ENCODE data around the gene ELAC1. TPM values are rescaled to one million over a fixed set of nuclear protein-coding genes. Genes with fewer than 3 reads are reported as not detected.

The ELAC1 gene
- total and polyA plus RNA-seq, 2 donors (not counting 1 experiment from before 2014, with no cell fraction given) = 7.3 to 8.2 TPM

GRCh38 chr18:51006948-51007789, 39.3 kb downstream of the ELAC1 start:
- TF ChIP-seq, protein P1, sequence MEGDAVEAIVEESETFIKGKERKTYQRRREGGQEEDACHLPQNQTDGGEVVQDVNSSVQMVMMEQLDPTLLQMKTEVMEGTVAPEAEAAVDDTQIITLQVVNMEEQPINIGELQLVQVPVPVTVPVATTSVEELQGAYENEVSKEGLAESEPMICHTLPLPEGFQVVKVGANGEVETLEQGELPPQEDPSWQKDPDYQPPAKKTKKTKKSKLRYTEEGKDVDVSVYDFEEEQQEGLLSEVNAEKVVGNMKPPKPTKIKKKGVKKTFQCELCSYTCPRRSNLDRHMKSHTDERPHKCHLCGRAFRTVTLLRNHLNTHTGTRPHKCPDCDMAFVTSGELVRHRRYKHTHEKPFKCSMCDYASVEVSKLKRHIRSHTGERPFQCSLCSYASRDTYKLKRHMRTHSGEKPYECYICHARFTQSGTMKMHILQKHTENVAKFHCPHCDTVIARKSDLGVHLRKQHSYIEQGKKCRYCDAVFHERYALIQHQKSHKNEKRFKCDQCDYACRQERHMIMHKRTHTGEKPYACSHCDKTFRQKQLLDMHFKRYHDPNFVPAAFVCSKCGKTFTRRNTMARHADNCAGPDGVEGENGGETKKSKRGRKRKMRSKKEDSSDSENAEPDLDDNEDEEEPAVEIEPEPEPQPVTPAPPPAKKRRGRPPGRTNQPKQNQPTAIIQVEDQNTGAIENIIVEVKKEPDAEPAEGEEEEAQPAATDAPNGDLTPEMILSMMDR (conservative IDR thresholded peaks at IDR 0.05 in 1 of 2, IDR thresholded peaks at IDR 0.05 in 1 of 2; ENCODE audit: low read depth in 1 of 2, low read length in 2 of 2) = no peak
- TF ChIP-seq EZH2 (IDR thresholded peaks at IDR 0.05; ENCODE audit: low read length, missing control alignments) = no peak
- H3K9me3 ChIP-seq (ENCODE audit: control insufficient read depth, insufficient read depth, low read depth, low read length) = no peaks in the 10 kb centered on the region
- no peak overlapping the region for H2AFZ ChIP-seq (ENCODE audit: low read length)
- no peaks in the 10 kb centered on the region for H3K4me1 ChIP-seq (ENCODE audit: control insufficient read depth, extremely low read depth, insufficient read depth, low read length)
- no peaks in the 10 kb centered on the region for H3K36me3 ChIP-seq (ENCODE audit: control insufficient read depth, insufficient read depth, low read length)
- H3K4me2 ChIP-seq (ENCODE audit: extremely low read depth, insufficient read depth, low read length) = no peak overlapping the region
- H4K20me1 ChIP-seq (ENCODE audit: control insufficient read depth, extremely low read depth, insufficient read depth, low read length) = no peaks in the 10 kb centered on the region
- no peaks in the 10 kb centered on the region for H3K27me3 ChIP-seq (ENCODE audit: control insufficient read depth, insufficient read depth, low read length)
- H3K27ac ChIP-seq (ENCODE audit: insufficient read depth, low read length) = no peak overlapping the region
- no peaks in the 10 kb centered on the region for H3K79me2 ChIP-seq (ENCODE audit: control insufficient read depth, insufficient read depth, low read length)
- no peak for DNase-seq (ENCODE audit: low read depth in 2 of 2)
- no peak overlapping the region for H3K9ac ChIP-seq (ENCODE audit: insufficient read depth, low read length)
- H3K4me3 ChIP-seq (replicated peaks in 1 of 4; ENCODE audit: control extremely low read depth in 1 of 4, insufficient read depth in 1 of 4, low read depth in 3 of 4, low read length in 4 of 4) = no peak overlapping the region

DNA sequence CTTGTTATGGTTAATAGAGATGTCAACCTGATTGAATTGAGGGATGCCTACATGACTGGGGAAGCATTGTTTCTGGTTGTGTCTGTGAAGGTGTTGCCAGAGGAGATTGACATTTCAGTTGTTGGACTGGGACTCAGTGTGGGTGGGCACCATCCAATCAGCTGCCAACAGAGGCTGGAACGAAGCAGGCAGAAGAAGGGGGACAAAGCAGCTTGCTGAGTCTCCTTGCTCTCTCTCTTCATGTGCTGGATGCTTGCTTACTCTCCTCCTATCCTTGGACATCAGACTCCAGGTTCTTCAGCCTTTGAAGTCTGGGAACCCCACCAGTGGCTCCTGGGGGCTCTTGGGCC, 39.9 kb downstream of the ELAC1 start:
- H3K9ac ChIP-seq (ENCODE audit: insufficient read depth, low read length) = no peak overlapping the region
- no peaks in the 10 kb centered on the region for H4K20me1 ChIP-seq (ENCODE audit: control insufficient read depth, extremely low read depth, insufficient read depth, low read length)
- H2AFZ ChIP-seq (ENCODE audit: low read length) = no peak overlapping the region
- H3K9me3 ChIP-seq (ENCODE audit: control insufficient read depth, insufficient read depth, low read depth, low read length) = no peaks in the 10 kb centered on the region
- DNase-seq (ENCODE audit: low read depth in 2 of 2) = no peak
- H3K27me3 ChIP-seq (ENCODE audit: control insufficient read depth, insufficient read depth, low read length) = no peaks in the 10 kb centered on the region
- no peaks in the 10 kb centered on the region for H3K36me3 ChIP-seq (ENCODE audit: control insufficient read depth, insufficient read depth, low read length)
- TF ChIP-seq, protein P1 (conservative IDR thresholded peaks at IDR 0.05 in 1 of 2, IDR thresholded peaks at IDR 0.05 in 1 of 2; ENCODE audit: low read depth in 1 of 2, low read length in 2 of 2) = no peak
- TF ChIP-seq EZH2 (IDR thresholded peaks at IDR 0.05; ENCODE audit: low read length, missing control alignments) = no peak
- H3K4me3 ChIP-seq (replicated peaks in 1 of 4; ENCODE audit: control extremely low read depth in 1 of 4, insufficient read depth in 1 of 4, low read depth in 3 of 4, low read length in 4 of 4) = no peak overlapping the region
- H3K27ac ChIP-seq (ENCODE audit: insufficient read depth, low read length) = no peak overlapping the region
- H3K79me2 ChIP-seq (ENCODE audit: control insufficient read depth, insufficient read depth, low read length) = no peaks in the 10 kb centered on the region
- no peaks in the 10 kb centered on the region for H3K4me1 ChIP-seq (ENCODE audit: control insufficient read depth, extremely low read depth, insufficient read depth, low read length)
- H3K4me2 ChIP-seq (ENCODE audit: extremely low read depth, insufficient read depth, low read length) = no peak overlapping the region

GRCh38 chr18:51009072-51009471, 41.2 kb downstream of the ELAC1 start:
- Histone ChIP-seq H3K79me2 (ENCODE audit: control insufficient read depth, insufficient read depth, low read length) (no peaks in the 10 kb centered on the region), H3K4me3 (replicated peaks in 1 of 4; ENCODE audit: control extremely low read depth in 1 of 4, insufficient read depth in 1 of 4, low read depth in 3 of 4, low read length in 4 of 4) (no peak overlapping the region), H3K36me3 (ENCODE audit: control insufficient read depth, insufficient read depth, low read length) (no peaks in the 10 kb centered on the region), H3K27ac (ENCODE audit: insufficient read depth, low read length) (no peak overlapping the region), H3K4me1 (ENCODE audit: control insufficient read depth, extremely low read depth, insufficient read depth, low read length) (no peaks in the 10 kb centered on the region), H3K27me3 (ENCODE audit: control insufficient read depth, insufficient read depth, low read length) (no peaks in the 10 kb centered on the region), H3K9ac (ENCODE audit: insufficient read depth, low read length) (no peak overlapping the region), H3K4me2 (ENCODE audit: extremely low read depth, insufficient read depth, low read length) (no peak overlapping the region), H2AFZ (ENCODE audit: low read length) (no peak overlapping the region), H3K9me3 (ENCODE audit: control insufficient read depth, insufficient read depth, low read depth, low read length) (no peaks in the 10 kb centered on the region), H4K20me1 (ENCODE audit: control insufficient read depth, extremely low read depth, insufficient read depth, low read length) (no peaks in the 10 kb centered on the region)
- TF ChIP-seq, protein P1 (conservative IDR thresholded peaks at IDR 0.05 in 1 of 2, IDR thresholded peaks at IDR 0.05 in 1 of 2; ENCODE audit: low read depth in 1 of 2, low read length in 2 of 2) = no peak
- no peak for TF ChIP-seq EZH2 (IDR thresholded peaks at IDR 0.05; ENCODE audit: low read length, missing control alignments)
- DNase-seq (ENCODE audit: low read depth in 2 of 2) = peak in 1 of 2 donors; percentile 50

Measured in fibroblast of lung (primary cell).